ENCODE measurements around the gene GABRB1. TPM values are rescaled to one million over a fixed set of nuclear protein-coding genes. Genes with fewer than 3 reads are reported as not detected.

GABRB1 gene
- total RNA-seq, 1 experiment from 2014 or later: 1.00 TPM

GRCh38 chr4:47045261-47045660, 13.9 kb downstream of the GABRB1 start:
- no peak for DNase-seq (ENCODE audit: low spot score)

DNA sequence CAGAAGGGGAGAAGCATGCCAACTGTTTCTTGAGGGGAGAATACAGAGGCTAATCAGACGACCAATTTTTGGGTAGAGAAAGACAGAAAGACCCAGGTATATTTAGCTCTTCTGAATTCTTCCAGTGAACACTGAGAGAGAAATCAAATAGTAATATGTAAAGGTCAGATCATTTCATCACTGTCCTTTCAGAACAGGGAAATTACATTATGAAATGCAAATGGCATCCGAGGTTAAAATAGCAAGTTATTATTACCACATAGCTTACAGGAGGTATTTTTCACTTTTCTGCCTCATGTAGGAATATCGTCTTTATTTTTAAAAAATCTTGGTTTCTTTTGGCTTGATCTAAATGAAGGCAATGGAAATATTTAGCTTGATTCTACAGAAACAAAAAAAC, 18.0 kb downstream of the GABRB1 start:
- DNase-seq (ENCODE audit: low spot score): no peak

- no peak for DNase-seq (ENCODE audit: low spot score)
Observed at GRCh38 chr4:47050761-47051725, 19.7 kb downstream of the GABRB1 start.

DNA sequence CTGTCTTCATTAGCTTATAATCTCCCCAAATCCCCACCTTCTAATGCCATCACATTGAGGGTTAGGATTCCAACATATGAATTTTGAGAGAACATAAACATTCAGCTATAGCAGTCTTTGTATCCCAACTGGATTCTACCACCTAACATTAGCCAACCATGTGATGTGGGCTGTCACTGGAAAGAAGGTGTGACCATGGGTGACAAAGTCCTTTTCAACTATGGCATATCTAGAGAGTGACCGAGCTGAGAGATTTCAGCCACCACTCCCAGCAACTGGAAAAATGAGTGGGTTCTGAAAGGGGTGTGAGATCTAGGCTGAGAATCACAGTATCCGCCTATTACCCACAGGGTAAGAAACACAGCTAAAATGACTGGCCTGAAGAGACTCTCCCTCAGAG, 22.1 kb downstream of the GABRB1 start:
- DNase-seq (ENCODE audit: low spot score): no peak

DNA sequence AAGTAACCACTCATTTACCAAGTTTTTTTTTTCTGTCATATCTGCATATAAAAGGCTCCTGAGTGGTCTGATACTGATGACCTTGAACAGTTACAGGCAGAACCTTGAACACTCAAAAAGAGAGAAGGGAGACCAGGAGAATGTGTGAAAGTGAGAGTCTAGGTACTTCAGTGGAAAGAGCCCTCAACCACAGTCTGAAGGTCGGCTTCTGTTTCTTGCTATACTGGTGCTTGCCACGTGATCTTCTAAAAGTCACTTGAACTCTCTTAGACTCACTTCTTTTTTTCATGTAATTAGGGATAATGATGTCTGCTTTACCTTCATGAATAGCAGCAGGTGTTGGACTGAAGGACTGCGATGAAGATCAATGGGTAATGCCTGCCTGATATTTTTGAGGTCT, 22.8 kb downstream of the GABRB1 start:
- DNase-seq (ENCODE audit: low spot score): no peak

- DNase-seq (ENCODE audit: low spot score): no peak
Observed at GRCh38 chr4:47057991-47058390, 26.6 kb downstream of the GABRB1 start.

- DNase-seq (ENCODE audit: low spot score): no peak
Observed at GRCh38 chr4:47060561-47060960, 29.2 kb downstream of the GABRB1 start.

DNA sequence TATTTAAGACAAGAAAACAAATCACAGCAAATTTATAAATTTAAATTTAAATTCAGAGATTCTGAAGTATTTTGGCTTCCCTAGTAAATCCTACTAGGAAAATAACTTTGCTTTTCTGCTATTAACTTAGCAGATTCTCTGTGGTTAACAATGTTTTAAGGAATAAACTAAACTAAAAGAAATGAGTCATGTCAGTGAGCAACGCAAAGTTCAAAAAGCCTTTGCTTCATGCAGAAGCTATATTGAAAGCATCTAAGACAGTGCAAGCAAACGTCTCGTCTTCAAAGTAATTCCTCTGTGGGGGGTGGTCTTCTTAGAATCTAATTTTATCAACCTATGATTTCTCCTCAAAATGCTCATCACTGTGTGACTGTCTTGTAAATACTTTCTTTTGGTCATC, 30.1 kb downstream of the GABRB1 start:
- DNase-seq (ENCODE audit: low spot score): peak; percentile 26

DNA sequence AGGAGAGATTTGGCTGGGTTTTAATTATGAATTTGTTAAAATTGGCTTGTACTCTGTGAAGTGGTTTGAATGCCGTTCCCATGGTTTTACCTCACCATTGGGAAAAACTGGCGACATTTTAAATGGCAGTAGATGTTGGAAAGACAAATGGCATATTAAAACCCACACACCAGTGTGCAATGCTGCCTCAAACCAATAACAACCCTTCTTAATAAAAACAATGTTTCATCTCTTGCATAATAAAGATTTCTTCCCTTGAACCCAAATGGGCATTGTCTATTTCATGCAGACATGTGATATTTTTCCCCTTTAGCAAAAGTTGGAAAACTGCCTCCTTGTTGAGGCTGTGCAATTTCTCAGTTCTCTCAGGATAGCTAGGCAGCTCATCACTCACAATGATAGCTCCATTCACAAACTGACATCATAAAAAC, 33.7 kb downstream of the GABRB1 start:
- DNase-seq (ENCODE audit: low spot score): no peak

- no peak for DNase-seq (ENCODE audit: low spot score)
Observed at GRCh38 chr4:47068986-47069385, 37.6 kb downstream of the GABRB1 start.

GRCh38 chr4:47071901-47072341, 40.6 kb downstream of the GABRB1 start:
- DNase-seq (ENCODE audit: low spot score): peak; percentile 73

DNA sequence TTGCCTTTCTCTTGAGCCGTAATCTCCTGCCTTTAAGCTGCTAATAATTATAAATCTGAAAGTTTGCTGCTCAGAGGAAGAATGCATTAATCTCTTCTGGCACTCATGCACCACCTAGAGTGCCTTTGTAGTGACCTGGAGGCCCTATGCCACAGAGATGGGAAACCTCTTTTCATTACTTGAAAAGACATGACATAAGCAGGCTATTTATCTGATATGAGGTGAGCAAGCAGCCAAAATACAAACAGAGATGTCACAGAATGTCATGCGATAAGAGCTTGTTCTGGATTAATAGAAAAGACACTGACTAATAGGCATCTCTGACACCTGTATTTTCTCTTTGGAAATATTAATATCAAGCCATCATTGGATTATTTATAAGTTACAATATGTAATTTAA, 42.3 kb downstream of the GABRB1 start:
- DNase-seq (ENCODE audit: low spot score): no peak

GRCh38 chr4:47074816-47075215, 43.4 kb downstream of the GABRB1 start:
- DNase-seq (ENCODE audit: low spot score): no peak

- DNase-seq (ENCODE audit: low spot score): peak; percentile 22
Observed at GRCh38 chr4:47075262-47075661, 43.9 kb downstream of the GABRB1 start.

GRCh38 chr4:47075919-47076318, 44.6 kb downstream of the GABRB1 start:
- DNase-seq (ENCODE audit: low spot score): no peak

- DNase-seq (ENCODE audit: low spot score): no peak
Observed at GRCh38 chr4:47084111-47084510, 52.7 kb downstream of the GABRB1 start.

DNA sequence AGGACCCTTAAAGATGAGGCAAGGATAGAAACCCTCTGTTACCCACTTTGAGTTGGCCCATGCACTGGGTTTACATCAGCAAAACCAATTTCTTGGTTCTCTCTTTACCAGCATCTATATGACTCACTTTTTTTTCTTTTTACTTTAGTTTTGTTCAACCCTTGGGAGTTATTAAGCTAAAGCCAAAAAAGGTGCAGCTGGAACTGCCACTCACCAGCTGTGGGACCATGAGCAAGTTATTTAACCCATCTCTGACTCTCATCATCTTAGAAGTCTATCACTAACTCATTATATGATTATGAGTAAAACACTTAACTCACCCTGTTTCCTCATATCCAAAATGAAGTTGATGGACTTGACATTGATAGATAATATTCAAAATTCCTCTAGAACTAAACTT, 53.4 kb downstream of the GABRB1 start:
- no peak for DNase-seq (ENCODE audit: low spot score)

- DNase-seq (ENCODE audit: low spot score): no peak
Observed at GRCh38 chr4:47088298-47088697, 56.9 kb downstream of the GABRB1 start.

GRCh38 chr4:47095884-47096283, 64.5 kb downstream of the GABRB1 start:
- no peak for DNase-seq (ENCODE audit: low spot score)

- no peak for DNase-seq (ENCODE audit: low spot score)
Observed at GRCh38 chr4:47101453-47101852, 70.1 kb downstream of the GABRB1 start.

DNA sequence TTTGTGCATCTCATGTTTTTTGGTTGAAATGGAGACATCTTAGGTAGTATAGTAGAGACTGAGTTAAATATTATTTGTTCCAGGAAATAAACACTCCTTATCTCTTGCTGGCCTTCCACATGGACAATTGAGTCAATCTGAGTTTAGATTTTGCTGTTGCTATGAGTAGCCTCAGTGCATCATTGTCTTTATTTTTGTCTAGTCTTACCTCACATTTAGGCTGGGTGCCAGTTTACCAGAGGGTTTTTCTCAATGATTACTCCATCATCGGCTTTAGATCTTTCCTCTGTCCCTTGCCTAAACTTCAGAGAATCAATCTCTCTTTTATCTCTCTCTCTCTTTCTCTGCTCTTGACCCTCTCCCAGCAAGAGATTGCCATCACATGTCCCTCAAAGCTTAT, 73.6 kb downstream of the GABRB1 start:
- no peak for DNase-seq (ENCODE audit: low spot score)

GRCh38 chr4:47106561-47106960, 75.2 kb downstream of the GABRB1 start:
- DNase-seq (ENCODE audit: low spot score): no peak

DNA sequence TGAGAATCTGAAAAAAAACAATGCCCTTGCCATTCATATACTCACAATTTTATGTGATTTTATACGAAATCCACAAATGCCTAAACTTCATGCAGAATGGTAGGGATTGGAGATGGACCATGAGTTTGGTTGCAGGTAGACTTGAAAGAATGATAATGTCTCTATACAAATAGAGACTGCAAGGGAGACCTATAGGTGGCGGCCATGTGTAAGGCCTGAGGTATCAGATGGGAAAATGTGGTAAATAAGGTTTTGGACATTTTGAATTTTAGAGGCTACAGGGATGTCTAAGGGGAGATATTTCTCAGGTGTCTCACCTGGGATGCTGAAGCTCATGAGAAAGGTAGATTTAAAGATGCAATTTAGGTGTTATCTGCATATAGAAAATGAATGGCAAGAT, 78.0 kb downstream of the GABRB1 start:
- no peak for DNase-seq (ENCODE audit: low spot score)

Data from A172 (cell line).